ENCODE results near the gene DDX24.

Gene DDX24

GRCh38 chr14:94029671-94030203 lies 51.3 kb downstream of the DDX24 start:
- H3K9me2 ChIP-seq (replicated peaks; ENCODE audit: control insufficient read depth, low read length): no peaks in the 10 kb centered on the region
- no peak overlapping the region for H3K4me2 ChIP-seq (ENCODE audit: low read length)
- no peaks in the 10 kb centered on the region for H3F3A ChIP-seq (ENCODE audit: control insufficient read depth, insufficient read depth)
- H4K20me1 ChIP-seq (ENCODE audit: control insufficient read depth, insufficient read depth, low read depth, low read length): no peaks in the 10 kb centered on the region
- peaks cover 8% of the 10 kb centered on the region; the same call in 1 of the 2 replicates for H3K4me1 ChIP-seq (ENCODE audit: control insufficient read depth, low read length)
- H3K36me3 ChIP-seq (ENCODE audit: control insufficient read depth, low read length): no peaks in the 10 kb centered on the region
- TF ChIP-seq CTCF (IDR thresholded peaks at IDR 0.05; ENCODE audit: low read depth, low read length, poor library complexity, severe bottlenecking) (no peak), EZH2phosphoT487 (IDR thresholded peaks at IDR 0.05; ENCODE audit: borderline replicate concordance, low read length) (no peak)
- H3K79me2 ChIP-seq (ENCODE audit: control insufficient read depth, low read length): no peaks in the 10 kb centered on the region
- H3K9me3 ChIP-seq (ENCODE audit: control insufficient read depth, insufficient read depth, low read length): no peaks in the 10 kb centered on the region
- H3K27ac ChIP-seq (ENCODE audit: low read depth, low read length): no peak overlapping the region
- H3K4me3 ChIP-seq (ENCODE audit: low read length): no peak overlapping the region
- peaks cover 3% of the 10 kb centered on the region; the same call in 1 of the 2 replicates for H3K27me3 ChIP-seq (ENCODE audit: control insufficient read depth, low read length)

GRCh38 chr14:94029265-94029664 lies 51.7 kb downstream of the DDX24 start:
- Histone ChIP-seq H3K9me3 (ENCODE audit: control insufficient read depth, insufficient read depth, low read length) (no peaks in the 10 kb centered on the region), H3K27ac (ENCODE audit: low read depth, low read length) (no peak overlapping the region), H3K27me3 (ENCODE audit: control insufficient read depth, low read length) (peaks cover 3% of the 10 kb centered on the region; the same call in 1 of the 2 replicates), H3K4me2 (ENCODE audit: low read length) (no peak overlapping the region), H3F3A (ENCODE audit: control insufficient read depth, insufficient read depth) (no peaks in the 10 kb centered on the region), H3K36me3 (ENCODE audit: control insufficient read depth, low read length) (no peaks in the 10 kb centered on the region), H3K4me3 (ENCODE audit: low read length) (no peak overlapping the region), H3K79me2 (ENCODE audit: control insufficient read depth, low read length) (no peaks in the 10 kb centered on the region), H3K4me1 (ENCODE audit: control insufficient read depth, low read length) (peaks cover 8% of the 10 kb centered on the region; the same call in 1 of the 2 replicates), H4K20me1 (ENCODE audit: control insufficient read depth, insufficient read depth, low read depth, low read length) (no peaks in the 10 kb centered on the region), H3K9me2 (replicated peaks; ENCODE audit: control insufficient read depth, low read length) (no peaks in the 10 kb centered on the region)
- TF ChIP-seq CTCF (IDR thresholded peaks at IDR 0.05; ENCODE audit: low read depth, low read length, poor library complexity, severe bottlenecking): no peak
- TF ChIP-seq EZH2phosphoT487 (IDR thresholded peaks at IDR 0.05; ENCODE audit: borderline replicate concordance, low read length): no peak

GRCh38 chr14:94028450-94028826 lies 52.6 kb downstream of the DDX24 start:
- TF ChIP-seq EZH2phosphoT487 (IDR thresholded peaks at IDR 0.05; ENCODE audit: borderline replicate concordance, low read length) (no peak), CTCF (IDR thresholded peaks at IDR 0.05; ENCODE audit: low read depth, low read length, poor library complexity, severe bottlenecking) (no peak)
- H3F3A ChIP-seq (ENCODE audit: control insufficient read depth, insufficient read depth): no peaks in the 10 kb centered on the region
- H3K4me1 ChIP-seq (ENCODE audit: control insufficient read depth, low read length): peaks cover 8% of the 10 kb centered on the region; the same call in 1 of the 2 replicates
- H3K9me3 ChIP-seq (ENCODE audit: control insufficient read depth, insufficient read depth, low read length): no peaks in the 10 kb centered on the region
- H3K27me3 ChIP-seq (ENCODE audit: control insufficient read depth, low read length): peaks cover 3% of the 10 kb centered on the region; the same call in 1 of the 2 replicates
- H3K4me2 ChIP-seq (ENCODE audit: low read length): no peak overlapping the region
- no peaks in the 10 kb centered on the region for H3K36me3 ChIP-seq (ENCODE audit: control insufficient read depth, low read length)
- no peaks in the 10 kb centered on the region for H4K20me1 ChIP-seq (ENCODE audit: control insufficient read depth, insufficient read depth, low read depth, low read length)
- H3K79me2 ChIP-seq (ENCODE audit: control insufficient read depth, low read length): no peaks in the 10 kb centered on the region
- no peaks in the 10 kb centered on the region for H3K9me2 ChIP-seq (replicated peaks; ENCODE audit: control insufficient read depth, low read length)
- no peak overlapping the region for H3K27ac ChIP-seq (ENCODE audit: low read depth, low read length)
- H3K4me3 ChIP-seq (ENCODE audit: low read length): no peak overlapping the region

Measured in DOHH2 (cell line).